Breast epithelium (tissue), 3 donors: Measurements from ENCODE around the gene PLEKHA8.

ENCODE experiments used
- POLR2A ChIP-seq: fragments of 450-650 bp; IDR thresholded peaks from one replicate; pipeline ENCODE4 v1.6.1; 2016; ENCODE audit warnings: antibody characterized with exemption, mild to moderate bottlenecking, moderate library complexity
- POLR2AphosphoS5 ChIP-seq, 3 donors: sonication (generic); formaldehyde crosslinking; IDR thresholded peaks; one replicate each; pipeline ENCODE4 v1.6.1; 2017; ENCODE audit warnings: antibody characterized with exemption in 3 of 3
- TF ChIP-seq, protein P1 (sequence below), 3 donors: fragments of 450-650 bp; IDR thresholded peaks; one replicate each; pipeline ENCODE4 v1.5.1; 2016 to 2017; ENCODE audit warnings: antibody characterized with exemption in 3 of 3, mild to moderate bottlenecking in 3 of 3, moderate library complexity in 3 of 3

DNA sequence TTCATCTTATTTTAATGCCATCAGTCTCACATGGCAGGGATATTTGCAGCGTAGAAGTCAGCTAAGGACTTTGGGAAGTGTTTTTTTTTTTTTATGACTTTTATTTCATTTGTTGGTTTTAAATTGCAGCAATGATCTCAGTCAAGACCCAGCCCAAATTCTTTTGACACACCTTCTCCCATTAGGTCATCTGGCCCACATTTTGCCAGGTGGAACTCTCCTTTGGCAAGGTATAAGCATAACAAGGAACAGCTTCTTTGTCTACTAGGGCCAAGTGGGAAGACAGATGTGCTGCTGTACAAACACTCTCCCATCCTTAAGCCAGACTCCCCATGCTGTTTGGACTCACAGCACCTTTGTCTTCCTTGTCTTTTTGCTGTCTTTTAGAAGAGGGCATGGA is 41.8 kb downstream of the PLEKHA8 start:
- TF ChIP-seq, protein P1, sequence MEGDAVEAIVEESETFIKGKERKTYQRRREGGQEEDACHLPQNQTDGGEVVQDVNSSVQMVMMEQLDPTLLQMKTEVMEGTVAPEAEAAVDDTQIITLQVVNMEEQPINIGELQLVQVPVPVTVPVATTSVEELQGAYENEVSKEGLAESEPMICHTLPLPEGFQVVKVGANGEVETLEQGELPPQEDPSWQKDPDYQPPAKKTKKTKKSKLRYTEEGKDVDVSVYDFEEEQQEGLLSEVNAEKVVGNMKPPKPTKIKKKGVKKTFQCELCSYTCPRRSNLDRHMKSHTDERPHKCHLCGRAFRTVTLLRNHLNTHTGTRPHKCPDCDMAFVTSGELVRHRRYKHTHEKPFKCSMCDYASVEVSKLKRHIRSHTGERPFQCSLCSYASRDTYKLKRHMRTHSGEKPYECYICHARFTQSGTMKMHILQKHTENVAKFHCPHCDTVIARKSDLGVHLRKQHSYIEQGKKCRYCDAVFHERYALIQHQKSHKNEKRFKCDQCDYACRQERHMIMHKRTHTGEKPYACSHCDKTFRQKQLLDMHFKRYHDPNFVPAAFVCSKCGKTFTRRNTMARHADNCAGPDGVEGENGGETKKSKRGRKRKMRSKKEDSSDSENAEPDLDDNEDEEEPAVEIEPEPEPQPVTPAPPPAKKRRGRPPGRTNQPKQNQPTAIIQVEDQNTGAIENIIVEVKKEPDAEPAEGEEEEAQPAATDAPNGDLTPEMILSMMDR (IDR thresholded peaks at IDR 0.05): no peak
- TF ChIP-seq POLR2A: no peak
- TF ChIP-seq POLR2AphosphoS5 (IDR thresholded peaks at IDR 0.05): no peak
